K562 (cell line): Measurements from ENCODE around the gene PTCD3. TPM values are rescaled to one million over a fixed set of nuclear protein-coding genes. Genes with fewer than 3 reads are reported as not detected.

Source experiments
- ATF1 ChIP-seq, 2 experiments: fragments of 450-650 bp in 1 of 2; IDR thresholded peaks; 2 replicates each; pipeline ENCODE4 v1.6.1; 2016; ENCODE audit warnings: missing compliant biosample characterization in 1 of 2, missing genetic modification characterization in 1 of 2
- HDAC2 ChIP-seq: fragments of 450-650 bp; IDR thresholded peaks from 2 replicates; pipeline ENCODE4 v1.6.1; 2016; ENCODE audit warnings: mild to moderate bottlenecking
- MIER1 ChIP-seq: fragments of 450-650 bp; IDR thresholded peaks from 2 replicates; pipeline ENCODE4 v1.6.1; 2016; ENCODE audit warnings: antibody characterized with exemption, mild to moderate bottlenecking, low read depth
- NKRF ChIP-seq: fragments of 450-650 bp; IDR thresholded peaks from 2 replicates; pipeline ENCODE4 v1.6.1; 2016; ENCODE audit warnings: borderline replicate concordance
- NR2C1 ChIP-seq, 2 experiments: fragments of 450-650 bp; IDR thresholded peaks; 2 replicates each; pipeline ENCODE4 v1.6.1; 2017; ENCODE audit warnings: mild to moderate bottlenecking in 2 of 2, antibody characterized with exemption in 1 of 2, inconsistent platforms in 1 of 2, missing compliant biosample characterization in 1 of 2, missing genetic modification characterization in 1 of 2
- REST ChIP-seq, 2 experiments: fragments of 450-650 bp; formaldehyde crosslinking in 1 of 2; IDR thresholded peaks; 2 replicates each; pipeline versions ENCODE4 v1.4.0 to v1.6.1; 2014 to 2020; ENCODE audit warnings: mild to moderate bottlenecking in 2 of 2, borderline replicate concordance in 1 of 2, low read depth in 1 of 2
- SRF ChIP-seq, 2 experiments: fragments of 250-450, 450-650 bp in 1 of 2; sonication (Bioruptor Pico) in 1 of 2; sonication (generic) in 1 of 2; formaldehyde crosslinking; IDR thresholded peaks; 2 replicates each; pipeline versions ENCODE4 v1.5.0 to v1.5.1; 2020 to 2022; ENCODE audit warnings: mild to moderate bottlenecking in 1 of 2, missing genetic modification reagents in 1 of 2
- STAT6 ChIP-seq: sonication (generic); formaldehyde crosslinking; IDR thresholded peaks from 2 replicates; pipeline ENCODE4 v1.8.1; 2023; ENCODE audit warnings: mild to moderate bottlenecking, missing genetic modification reagents
- YY1 ChIP-seq, 3 experiments: IDR thresholded peaks; 2 replicates each; pipeline ENCODE4 v1.6.1; 2011; ENCODE audit warnings: low read length in 2 of 3, mild to moderate bottlenecking in 2 of 3, moderate library complexity in 2 of 3, borderline replicate concordance in 1 of 3, control low read depth in 1 of 3, low read depth in 1 of 3; ENCODE audit not compliant: insufficient read depth in 3 of 3, insufficient replicate concordance in 2 of 3, control insufficient read depth in 1 of 3, insufficient read length in 1 of 3; ENCODE audit errors: extremely low read depth in 1 of 3
- ZNF143 ChIP-seq: sonication (generic); formaldehyde crosslinking; IDR thresholded peaks from 2 replicates; pipeline ENCODE4 v1.9.0; 2022; ENCODE audit warnings: mild to moderate bottlenecking, missing genetic modification reagents
- ZNF197 ChIP-seq: fragments of 200-800 bp; sonication (Bioruptor generic); IDR thresholded peaks from 2 replicates; pipeline ENCODE4 v1.6.1; 2016; ENCODE audit warnings: low read depth, missing genetic modification characterization, missing compliant biosample characterization
- ZNF766 ChIP-seq: fragments of 200-800 bp; sonication (Bioruptor generic); conservative IDR thresholded peaks from 2 replicates; pipeline ENCODE4 v1.6.1; 2016; ENCODE audit warnings: missing genetic modification characterization, missing compliant biosample characterization
- polyA plus RNA-seq, 8 experiments: library from polyadenylated mRNA; depleted of rRNA in 4 of 8; stranded (reverse) in 5 of 8; unstranded in 3 of 8; fragments of >200 nt; fragmentation: Nextera tagmentation in 2 of 8; fragmentation: Illumina TruSeq in 1 of 8; extraction: Ambion mirVana in 2 of 8; extraction: Trizol in 1 of 8; gene quantifications; 2 replicates each; pipeline versions ENCODE4 v1.2.1 to v1.2.3, GENCODE V29; 2011 to 2014; ENCODE audit warnings: inconsistent platforms in 1 of 8, missing spikeins in 1 of 8
- total RNA-seq, 7 experiments: library from RNA; depleted of rRNA in 6 of 7; stranded (reverse); fragments of >200 nt in 6 of 7; fragmentation: Illumina TruSeq in 2 of 7; extraction: Trizol in 2 of 7; gene quantifications; 2 replicates each; pipeline versions ENCODE4 v1.2.1 to v1.2.3, GENCODE V29; 2011 to 2021; ENCODE audit warnings: low replicate concordance in 1 of 7

Gene PTCD3
- total and polyA plus RNA-seq, 9 of the 15 experiments (the other 6 are each of a cell fraction or from before 2014, with no cell fraction given): 65.2 to 241 (median 172) TPM

GRCh38 chr2:86105252-86105968 lies 625 bp upstream of the PTCD3 start, which contains the start of gene POLR1A (continued):
- TF ChIP-seq NKRF (peak; percentile 91; the same call in 1 of the 2 replicates), NR2C1 (IDR thresholded peaks at IDR 0.05) (no peak), NR2C1 (tag; IDR thresholded peaks at IDR 0.05) (peak; percentile 49; the same call in 1 of the 2 replicates), SRF (CRISPR knock-in tag; IDR thresholded peaks at IDR 0.05) (no peak), MIER1 (no peak), ZNF143 (CRISPR knock-in tag) (peak; percentile 95), ZNF197 (CRISPR knock-in tag) (peak; percentile 86; the same call in 1 of the 2 replicates), YY1 (IDR thresholded peaks at IDR 0.05; ENCODE audit: borderline replicate concordance in 1 of 3, control insufficient read depth in 1 of 3, extremely low read depth in 1 of 3, insufficient read depth in 3 of 3, insufficient read length in 1 of 3, insufficient replicate concordance in 2 of 3, low read depth in 1 of 3, low read length in 2 of 3) (no peak), ATF1 (CRISPR knock-in tag; IDR thresholded peaks at IDR 0.05) (no peak), ATF1 (tag; IDR thresholded peaks at IDR 0.05) (no peak), ZNF766 (CRISPR knock-in tag) (peak; percentile 97), STAT6 (CRISPR knock-in tag) (no peak; the same call in 1 of the 2 replicates), REST (IDR thresholded peaks at IDR 0.05; ENCODE audit: borderline replicate concordance) (no peak), REST (CRISPR knock-in tag; IDR thresholded peaks at IDR 0.05; ENCODE audit: low read depth) (0 out of 2 replicates have a peak, but pooled peaks have one; percentile 18), HDAC2 (0 out of 2 replicates have a peak, but pooled peaks have one; percentile 36)
